ENCODE results near the gene SRA1.
"Not testable (repeated sequence)": the region's sequence is repeated elsewhere in the genome, so short reads cannot be mapped to it uniquely, and the experiment has no call there.

DNA sequence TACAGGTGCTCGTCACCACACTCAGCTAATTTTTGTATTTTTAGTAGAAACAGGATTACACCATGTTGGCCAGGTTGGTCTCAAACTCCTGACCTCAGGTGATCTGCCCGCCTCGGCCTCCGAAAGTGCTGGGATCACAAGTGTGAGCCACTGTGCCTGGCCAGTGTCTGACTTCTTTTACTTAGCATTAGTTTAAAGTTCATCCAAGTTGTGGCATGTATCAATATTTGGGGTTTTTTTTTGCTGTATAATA is 46.1 kb upstream of the SRA1 start:
- TF ChIP-seq, protein P1, sequence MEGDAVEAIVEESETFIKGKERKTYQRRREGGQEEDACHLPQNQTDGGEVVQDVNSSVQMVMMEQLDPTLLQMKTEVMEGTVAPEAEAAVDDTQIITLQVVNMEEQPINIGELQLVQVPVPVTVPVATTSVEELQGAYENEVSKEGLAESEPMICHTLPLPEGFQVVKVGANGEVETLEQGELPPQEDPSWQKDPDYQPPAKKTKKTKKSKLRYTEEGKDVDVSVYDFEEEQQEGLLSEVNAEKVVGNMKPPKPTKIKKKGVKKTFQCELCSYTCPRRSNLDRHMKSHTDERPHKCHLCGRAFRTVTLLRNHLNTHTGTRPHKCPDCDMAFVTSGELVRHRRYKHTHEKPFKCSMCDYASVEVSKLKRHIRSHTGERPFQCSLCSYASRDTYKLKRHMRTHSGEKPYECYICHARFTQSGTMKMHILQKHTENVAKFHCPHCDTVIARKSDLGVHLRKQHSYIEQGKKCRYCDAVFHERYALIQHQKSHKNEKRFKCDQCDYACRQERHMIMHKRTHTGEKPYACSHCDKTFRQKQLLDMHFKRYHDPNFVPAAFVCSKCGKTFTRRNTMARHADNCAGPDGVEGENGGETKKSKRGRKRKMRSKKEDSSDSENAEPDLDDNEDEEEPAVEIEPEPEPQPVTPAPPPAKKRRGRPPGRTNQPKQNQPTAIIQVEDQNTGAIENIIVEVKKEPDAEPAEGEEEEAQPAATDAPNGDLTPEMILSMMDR (IDR thresholded peaks at IDR 0.05), result not testable (repeated sequence)
- not testable (repeated sequence) for TF ChIP-seq POLR2A (IDR thresholded peaks at IDR 0.05)

Data from body of pancreas (tissue), 4 donors.